Neural progenitor cell (in vitro differentiated cells): ENCODE data around the gene GATC.

ENCODE experiments used
- EZH2phosphoT487 ChIP-seq: fragments of 200-600 bp; sonication (generic); IDR thresholded peaks from 2 replicates; pipeline ENCODE4 v1.6.1; 2017; ENCODE audit warnings: antibody characterized with exemption
- TF ChIP-seq, protein P1 (sequence below): fragments of 200-600 bp; sonication (generic); IDR thresholded peaks from 2 replicates; pipeline ENCODE4 v1.5.1; 2017; ENCODE audit warnings: antibody characterized with exemption, mild to moderate bottlenecking

DNA sequence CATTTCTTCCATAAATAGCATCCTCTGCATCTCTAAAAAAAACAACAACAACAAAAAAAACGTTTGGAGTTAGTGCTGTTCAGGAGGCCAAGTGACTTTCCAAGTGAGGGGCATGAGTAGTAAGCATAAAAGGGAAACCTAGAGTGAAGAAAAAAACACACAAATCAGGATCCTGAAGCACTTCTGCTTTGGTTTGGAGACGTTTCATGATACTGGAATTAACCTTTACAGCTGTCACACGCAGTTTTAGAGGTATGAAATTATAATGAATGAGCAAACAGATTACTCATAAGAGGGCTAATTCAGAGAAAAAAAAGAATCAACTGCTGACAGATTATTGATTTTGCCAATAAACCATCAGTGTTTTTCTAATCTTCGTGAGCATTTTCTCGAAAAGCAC lies 19.5 kb downstream of the GATC start:
- TF ChIP-seq, protein P1, sequence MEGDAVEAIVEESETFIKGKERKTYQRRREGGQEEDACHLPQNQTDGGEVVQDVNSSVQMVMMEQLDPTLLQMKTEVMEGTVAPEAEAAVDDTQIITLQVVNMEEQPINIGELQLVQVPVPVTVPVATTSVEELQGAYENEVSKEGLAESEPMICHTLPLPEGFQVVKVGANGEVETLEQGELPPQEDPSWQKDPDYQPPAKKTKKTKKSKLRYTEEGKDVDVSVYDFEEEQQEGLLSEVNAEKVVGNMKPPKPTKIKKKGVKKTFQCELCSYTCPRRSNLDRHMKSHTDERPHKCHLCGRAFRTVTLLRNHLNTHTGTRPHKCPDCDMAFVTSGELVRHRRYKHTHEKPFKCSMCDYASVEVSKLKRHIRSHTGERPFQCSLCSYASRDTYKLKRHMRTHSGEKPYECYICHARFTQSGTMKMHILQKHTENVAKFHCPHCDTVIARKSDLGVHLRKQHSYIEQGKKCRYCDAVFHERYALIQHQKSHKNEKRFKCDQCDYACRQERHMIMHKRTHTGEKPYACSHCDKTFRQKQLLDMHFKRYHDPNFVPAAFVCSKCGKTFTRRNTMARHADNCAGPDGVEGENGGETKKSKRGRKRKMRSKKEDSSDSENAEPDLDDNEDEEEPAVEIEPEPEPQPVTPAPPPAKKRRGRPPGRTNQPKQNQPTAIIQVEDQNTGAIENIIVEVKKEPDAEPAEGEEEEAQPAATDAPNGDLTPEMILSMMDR: no peak
- no peak for TF ChIP-seq EZH2phosphoT487
